ENCODE measurements around the gene PRDM11. TPM values are rescaled to one million over a fixed set of nuclear protein-coding genes. Genes with fewer than 3 reads are reported as not detected.

The PRDM11 gene
- total RNA-seq, 1 donor from 2014 or later, result 6.9 TPM

DNA sequence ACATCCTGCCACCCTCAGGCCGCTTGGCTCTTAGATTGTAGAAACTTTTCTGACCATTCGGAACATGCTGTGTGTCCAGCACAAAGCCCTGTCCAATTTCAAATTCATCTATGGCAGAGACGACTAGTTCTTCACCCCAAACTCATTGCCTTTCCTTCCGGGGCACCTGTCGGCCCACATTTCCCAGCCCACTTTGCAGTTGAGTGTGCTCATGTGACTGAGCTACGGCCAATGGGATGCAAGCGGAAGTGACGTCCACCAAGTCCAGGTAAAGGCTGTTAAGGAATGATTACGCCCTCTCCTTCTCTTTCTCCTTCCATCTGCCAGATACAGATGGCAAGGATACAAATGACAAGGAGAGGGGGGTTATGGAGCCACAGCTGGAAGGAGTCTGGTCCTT, 107.2 kb downstream of the PRDM11 start:
- no peak for FAIRE-seq

DNA sequence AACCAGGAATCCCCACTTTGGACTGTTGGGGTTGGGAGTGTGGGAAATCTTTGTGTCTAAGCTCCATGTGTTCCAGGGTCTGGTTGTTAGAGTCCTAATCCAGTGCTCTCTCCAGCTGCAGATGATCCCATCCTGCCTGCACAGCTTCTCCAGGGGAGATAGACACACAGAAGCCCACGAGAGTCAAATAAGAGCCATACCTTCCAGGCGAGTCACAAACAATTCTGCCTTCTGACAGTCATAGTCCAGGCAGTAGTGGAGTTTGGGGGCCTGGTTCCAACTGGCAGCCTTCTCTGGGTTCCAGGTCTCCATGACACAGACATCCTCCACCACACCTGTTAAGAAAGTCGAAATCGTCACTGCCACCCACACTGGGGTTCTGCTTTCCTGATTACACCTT, 107.6 kb downstream of the PRDM11 start:
- FAIRE-seq (no peak), DNase-seq (ENCODE audit: low spot score in 2 of 2) (no peak)

More for the DNA sequence above, 107.2 kb downstream of the PRDM11 start:
- no peak for DNase-seq (ENCODE audit: low spot score in 2 of 2)

DNA sequence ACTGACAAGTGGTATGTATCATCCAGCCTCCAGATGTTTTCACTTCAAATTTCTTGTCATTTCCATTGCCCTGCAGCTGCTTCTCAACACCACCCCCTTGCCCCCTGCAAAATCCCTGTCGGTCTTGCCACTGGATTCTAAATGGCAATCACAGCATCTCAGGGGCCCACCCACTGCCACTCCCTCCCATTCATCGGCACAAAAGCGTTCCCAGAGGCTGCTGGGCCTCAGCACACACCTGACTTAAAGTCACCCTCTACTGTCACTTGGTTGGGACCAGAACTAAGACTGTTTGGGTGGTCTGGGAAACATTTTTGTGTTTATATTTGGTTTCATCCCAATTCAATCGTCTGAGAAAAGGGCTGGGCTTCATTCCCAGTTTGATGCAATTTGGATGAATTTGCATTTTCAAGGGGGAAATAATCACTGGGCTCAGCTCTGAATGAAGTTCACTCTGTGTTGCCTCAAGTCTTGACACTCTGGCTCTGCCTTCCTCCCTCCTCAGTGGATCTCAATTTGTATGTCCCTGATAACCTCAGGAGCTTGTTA, 112.6 kb downstream of the PRDM11 start:
- FAIRE-seq, result no peak
- no peak for DNase-seq (ENCODE audit: low spot score in 2 of 2)

DNA sequence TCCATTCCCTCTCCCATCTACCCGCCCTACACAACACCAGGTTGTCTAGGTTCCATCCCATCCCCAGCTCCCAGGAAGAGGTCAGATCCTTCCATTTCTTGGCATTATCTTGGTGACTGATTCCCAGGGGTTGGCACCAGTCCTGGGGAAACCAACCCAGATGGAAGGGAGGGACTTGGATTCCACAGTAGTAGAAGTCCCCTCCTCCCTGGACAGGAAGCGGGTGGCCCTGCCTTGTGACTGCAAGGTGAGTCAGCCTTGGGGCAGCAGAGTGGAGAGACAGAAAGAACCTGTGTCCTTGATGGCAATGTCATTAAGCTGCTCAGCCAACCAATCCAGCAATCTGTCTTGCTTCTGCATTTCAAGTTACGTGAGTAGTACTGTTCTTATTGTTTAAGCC, 113.2 kb downstream of the PRDM11 start:
- no peak for DNase-seq (ENCODE audit: low spot score in 2 of 2)
- no peak for FAIRE-seq

DNA sequence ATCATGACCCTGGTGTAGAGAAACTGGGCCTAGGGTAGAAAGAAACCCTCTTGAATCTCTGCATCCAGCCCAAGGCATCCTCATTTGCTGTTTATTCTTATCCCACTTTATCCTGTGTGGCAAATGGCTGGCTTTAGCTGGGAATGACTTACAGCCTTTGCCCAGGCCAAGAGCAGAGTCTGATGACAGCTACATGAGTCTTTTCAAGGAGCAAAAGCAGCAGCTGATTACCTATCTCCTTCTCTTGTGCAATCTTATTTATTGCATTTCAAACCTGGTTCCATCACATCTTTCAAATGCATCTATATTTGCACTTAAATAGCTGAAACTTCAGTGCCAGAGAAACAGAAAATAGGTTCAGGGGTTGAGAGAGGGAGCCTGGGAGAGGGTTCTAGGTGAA, 113.6 kb downstream of the PRDM11 start:
- DNase-seq (ENCODE audit: low spot score in 2 of 2), result no peak
- no peak for FAIRE-seq

DNA sequence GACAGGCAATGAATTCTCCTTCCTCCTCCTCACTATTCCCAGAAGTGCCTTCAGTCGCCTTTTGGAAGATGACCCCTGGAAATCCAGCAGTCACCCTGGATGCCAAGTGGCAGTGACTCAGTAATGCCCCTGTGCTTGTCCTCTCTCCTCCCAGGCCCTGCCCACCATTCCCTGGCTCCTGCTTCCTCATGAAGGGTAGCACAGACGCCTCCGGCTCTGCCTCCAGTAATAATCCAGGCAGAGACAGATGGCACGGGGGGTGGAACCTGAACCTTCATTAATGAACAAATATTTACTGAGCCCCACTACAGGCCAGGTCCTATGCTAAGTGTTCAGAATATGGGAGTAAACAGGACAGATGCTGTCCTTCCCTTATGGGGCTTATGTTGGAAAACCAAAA, 116.5 kb downstream of the PRDM11 start:
- no peak for FAIRE-seq
- no peak for DNase-seq (ENCODE audit: low spot score in 2 of 2)

DNA sequence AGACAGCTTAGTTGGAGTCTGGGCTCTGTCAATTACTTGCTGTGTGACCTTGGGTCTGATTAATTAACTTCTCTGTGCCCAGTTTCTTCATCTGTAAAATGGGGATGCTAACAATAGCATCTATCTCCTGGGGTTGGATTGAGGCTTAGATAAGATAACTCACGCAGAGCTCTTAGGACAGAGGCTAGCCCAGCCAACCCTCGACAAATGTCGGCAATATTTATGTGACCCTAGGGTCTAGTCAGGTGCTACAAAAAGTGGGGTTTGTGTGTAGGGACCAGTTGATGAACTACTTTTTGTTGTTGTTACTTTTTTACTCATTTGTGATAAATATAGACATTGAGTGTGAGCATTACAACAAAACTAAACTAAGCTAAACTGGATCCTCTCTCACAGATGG, 117.3 kb downstream of the PRDM11 start:
- FAIRE-seq, result no peak

DNA sequence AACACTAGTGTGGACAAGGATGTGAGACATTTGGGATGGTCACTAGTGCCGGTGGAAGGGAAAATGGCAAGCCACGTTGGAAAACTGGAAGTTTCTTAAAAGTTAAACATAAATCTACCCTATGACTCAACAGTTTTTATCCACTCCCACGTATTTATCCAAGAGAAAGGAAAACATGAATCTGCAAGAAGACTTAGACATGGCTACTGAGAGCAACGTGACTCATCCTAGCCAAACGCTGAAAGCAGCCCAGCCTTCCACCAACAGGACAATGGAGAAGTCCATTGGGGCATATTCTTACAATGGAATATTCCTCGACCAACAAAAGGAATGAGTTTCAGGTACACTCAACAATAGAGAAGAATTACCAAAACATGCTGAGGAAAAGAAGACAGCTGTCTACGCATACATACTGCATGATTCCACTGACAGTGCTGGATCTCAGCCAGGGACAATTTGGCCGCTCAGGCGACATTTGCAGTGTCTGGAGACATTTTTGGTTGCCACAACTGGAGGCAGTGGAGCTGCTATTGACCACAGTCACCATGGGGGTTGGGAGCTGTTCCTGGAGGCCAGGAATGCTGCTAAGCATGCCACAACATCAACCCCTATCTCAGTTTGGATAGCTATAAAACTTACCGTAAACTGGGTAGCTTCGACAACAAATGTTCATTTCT, 118.5 kb downstream of the PRDM11 start:
- no peak for DNase-seq (ENCODE audit: low spot score in 2 of 2)
- no peak for FAIRE-seq

More for the DNA sequence above, 117.3 kb downstream of the PRDM11 start:
- DNase-seq (ENCODE audit: low spot score in 2 of 2), result no peak

DNA sequence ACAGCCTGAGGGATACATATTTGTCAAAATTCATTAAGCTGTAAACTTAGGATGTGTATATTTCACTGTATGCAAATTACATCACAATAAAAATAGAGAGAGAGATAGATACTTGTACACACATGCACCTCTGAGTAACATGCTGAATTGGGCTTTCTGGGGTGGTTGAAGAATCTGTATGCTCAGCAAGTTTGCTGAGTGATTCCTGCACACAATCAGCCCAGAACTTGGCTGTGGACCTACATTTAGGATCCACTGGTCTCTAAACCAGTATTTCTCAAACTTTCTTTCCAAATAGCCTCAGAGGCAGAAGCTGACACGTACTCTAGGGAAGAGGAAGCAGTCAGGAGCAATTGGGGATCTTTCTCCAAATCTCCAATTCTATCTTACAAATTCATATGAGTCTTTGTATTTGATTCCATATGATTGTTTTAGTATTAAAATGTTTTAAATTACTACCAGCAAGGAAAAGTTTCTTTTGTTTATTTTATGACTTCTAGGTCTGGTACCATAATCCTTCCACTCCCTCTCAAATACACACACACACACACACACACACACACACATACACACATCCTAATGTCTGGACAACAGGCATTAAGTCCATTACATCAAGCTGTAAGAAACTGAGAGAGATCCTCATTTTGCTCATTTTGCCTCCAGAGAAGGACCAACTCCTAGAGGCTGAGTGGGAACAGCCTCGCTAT, 119.7 kb downstream of the PRDM11 start:
- FAIRE-seq, result no peak
- no peak for DNase-seq (ENCODE audit: low spot score in 2 of 2)

DNA sequence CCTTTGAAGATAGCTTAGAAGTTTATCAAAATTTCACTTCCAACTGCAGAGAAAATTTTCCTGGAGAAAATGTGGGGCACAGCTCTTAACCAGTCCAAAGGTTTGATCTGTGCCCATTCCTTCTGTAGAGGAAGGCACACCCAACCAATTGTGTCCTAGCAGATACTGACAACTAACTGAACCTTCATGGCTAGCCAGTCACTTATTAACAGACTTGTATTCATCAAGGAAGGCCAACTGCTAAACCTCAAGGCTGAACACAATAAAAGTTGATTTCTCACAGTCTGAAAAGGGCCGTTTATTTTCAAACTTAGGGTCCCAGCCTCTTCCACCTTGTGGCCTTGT, 120.2 kb downstream of the PRDM11 start:
- FAIRE-seq (no peak), DNase-seq (ENCODE audit: low spot score in 2 of 2) (no peak)

DNA sequence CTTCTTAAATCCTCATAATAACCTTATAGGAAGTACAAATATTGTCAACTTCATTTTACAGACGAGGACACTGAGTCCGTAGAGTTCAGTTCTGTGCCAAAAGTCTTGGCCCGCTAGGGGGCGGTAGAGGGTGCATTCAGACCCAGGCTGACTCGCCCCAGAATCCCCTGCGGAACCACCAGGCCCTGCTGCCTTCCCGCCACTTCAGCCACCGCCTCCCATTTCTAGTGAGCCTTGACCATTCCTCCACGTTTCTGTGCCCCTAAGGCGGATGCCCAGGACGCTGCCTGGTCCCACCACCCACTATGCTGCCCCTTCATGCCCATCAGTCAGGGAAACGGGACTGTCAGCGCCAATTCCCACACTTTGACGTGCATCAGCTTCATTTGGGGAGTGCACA, 120.6 kb downstream of the PRDM11 start:
- FAIRE-seq (no peak), DNase-seq (ENCODE audit: low spot score in 2 of 2) (no peak)

DNA sequence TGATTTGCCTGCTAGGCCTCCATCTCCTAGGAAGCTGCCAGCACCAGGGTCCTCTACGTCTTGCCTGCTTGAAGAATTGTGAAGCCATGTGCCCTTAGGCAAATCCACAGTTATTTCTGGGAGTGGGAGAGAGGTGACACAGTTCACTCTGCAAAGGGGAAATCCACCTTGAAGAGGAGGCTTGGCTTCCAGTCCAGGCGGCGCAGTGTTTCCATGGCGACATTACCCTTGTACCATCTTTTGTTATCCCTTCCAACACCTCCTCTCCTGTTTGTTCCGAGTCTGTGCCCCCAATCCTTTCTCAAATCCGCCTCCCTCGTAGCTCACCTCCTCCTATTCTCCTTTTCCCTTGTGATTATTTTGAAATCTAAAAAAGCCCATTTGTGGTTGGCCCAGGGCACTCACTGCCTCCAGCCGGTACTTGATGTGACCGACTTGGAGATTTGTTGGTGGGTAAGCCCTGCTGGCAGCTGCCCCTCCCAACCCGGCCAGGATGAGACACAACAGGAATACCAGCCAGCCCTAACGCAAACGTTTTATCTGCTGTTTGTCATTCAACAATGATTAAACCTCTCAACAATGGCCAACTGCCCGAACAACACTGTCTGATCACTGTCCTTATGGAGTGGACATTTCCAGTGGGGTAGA, 121.3 kb downstream of the PRDM11 start:
- no peak for DNase-seq (ENCODE audit: low spot score in 2 of 2)
- FAIRE-seq, result no peak

DNA sequence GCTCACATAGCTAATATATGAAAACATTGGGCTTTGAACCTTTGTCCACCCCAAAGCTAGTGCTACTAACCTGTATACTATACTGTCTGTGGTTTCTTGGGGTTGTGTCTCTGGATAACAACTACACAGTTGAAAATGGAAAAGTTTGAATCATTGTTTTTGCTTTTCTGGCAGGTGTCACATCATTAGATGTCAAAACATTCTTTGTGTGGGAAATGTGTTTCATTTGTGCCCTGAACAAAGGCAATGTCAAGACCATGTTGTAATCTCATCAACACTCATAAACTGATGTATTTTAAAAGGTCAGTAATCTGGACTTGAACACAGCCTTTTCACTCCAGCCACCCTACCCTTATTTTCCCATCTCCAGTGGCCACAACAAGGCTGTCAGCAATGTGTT, 123.2 kb downstream of the PRDM11 start:
- DNase-seq (ENCODE audit: low spot score in 2 of 2) (no peak), FAIRE-seq (no peak)

DNA sequence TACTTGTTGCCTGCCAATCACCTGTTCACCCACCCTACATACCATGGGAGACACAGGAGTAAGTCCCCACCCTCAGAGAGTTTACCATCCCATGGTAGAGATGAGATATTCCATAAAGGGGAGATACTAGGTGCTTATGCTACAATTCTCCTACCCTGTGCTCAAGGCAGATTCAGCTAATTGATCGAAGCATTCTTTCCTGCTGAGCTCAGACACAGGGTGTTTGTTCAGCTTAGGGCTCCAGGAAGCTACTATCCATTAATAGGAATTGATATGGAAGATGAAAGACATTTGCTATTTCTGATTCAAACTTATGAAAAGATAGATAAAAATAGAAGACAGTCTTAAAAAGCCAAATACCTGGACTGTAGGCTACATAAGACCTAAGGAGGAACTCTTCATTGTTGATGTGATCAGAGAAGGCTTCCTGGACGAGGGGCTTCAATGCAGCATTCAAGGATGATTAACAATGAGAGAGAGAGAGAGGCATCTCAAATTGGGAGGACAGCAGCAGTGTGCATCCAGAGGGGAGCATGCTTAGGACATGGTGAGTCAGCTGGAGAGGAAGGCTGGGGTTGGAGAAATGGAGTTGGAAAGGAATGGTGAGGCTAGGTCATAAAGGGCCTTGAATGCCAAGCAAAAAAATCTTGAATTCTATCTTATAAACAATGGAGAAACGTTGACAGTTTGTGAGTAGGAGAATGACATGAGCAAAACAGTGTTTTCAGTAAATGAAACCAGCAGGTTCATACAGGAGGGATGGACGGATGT, 124.7 kb downstream of the PRDM11 start:
- FAIRE-seq (no peak), DNase-seq (ENCODE audit: low spot score in 2 of 2) (no peak)

DNA sequence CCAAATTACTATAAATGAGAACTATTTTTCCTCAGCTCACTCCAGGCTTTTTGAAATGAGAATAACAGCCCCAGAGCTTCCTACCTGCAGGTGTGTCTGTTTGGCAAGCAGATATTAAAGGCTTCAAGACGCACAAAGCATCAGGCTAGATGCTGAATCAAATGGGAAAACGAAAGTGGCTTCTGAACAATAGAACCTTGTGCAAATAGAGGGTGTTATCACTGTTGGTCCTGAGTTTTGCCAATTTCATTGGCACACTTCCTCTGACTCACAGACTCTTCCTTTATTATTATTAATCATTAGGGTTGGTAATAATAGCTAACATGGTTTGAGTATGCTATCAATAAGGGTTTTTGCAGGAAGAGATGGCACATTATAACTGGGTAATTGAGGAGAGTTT, 126.3 kb downstream of the PRDM11 start:
- FAIRE-seq (no peak), DNase-seq (ENCODE audit: low spot score in 2 of 2) (no peak)

DNA sequence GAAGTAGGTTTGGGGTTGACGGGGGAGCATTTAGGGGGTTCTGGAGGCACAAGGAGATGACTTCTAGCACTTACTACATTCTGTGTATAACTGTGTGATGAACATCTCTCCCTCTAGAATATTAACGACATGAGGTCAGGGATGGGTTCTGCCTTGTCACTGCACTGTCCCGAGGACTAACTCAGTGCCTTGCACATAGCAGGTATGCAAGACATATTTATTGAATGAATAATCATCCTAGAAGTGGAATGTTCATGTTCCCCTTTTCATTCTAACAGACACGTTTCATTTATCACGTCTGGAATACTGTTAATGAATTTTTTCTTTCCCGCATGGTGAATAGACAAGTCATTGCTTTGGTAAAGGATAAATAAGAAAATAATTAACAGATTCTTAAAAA, 127.1 kb downstream of the PRDM11 start:
- FAIRE-seq (no peak), DNase-seq (ENCODE audit: low spot score in 2 of 2) (no peak)

DNA sequence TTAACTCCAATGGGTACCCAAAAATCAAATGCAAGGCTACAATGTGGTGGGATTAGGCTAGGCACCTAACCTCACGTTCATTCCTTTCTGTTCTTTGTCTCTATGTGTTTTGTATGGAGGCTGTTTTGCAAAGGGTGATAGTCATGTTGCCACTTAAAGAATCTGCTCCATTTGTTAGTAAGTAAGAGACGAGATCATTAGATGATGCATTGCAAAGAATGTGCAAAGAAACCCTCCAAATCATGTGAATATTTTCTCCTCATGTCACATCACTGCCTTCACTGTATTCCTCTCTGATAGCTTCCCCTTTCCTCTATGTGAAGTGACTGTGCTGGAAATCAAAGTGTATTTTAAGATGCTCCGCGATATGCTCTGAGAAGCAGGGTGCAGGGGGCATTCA, 127.8 kb downstream of the PRDM11 start:
- FAIRE-seq (no peak), DNase-seq (ENCODE audit: low spot score in 2 of 2) (no peak)

DNA sequence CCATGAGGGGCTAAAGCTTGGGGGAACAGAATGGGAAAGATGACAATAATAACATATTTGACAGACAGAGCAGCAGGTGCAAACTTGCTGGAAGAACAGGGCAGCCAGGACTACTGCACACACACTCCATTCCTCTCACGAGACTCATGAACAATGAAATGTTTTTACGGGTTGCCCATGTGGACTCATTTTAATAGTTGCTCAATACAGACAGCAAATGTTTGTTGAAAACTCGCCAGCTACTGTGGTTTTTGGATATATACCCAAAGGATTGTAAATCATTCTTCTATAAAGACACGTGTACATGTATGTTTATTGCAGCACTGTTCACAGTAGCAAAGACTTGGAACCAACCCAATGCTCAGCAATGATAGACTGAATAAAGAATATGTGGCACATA, 129.4 kb downstream of the PRDM11 start:
- no peak for FAIRE-seq
- DNase-seq (ENCODE audit: low spot score in 2 of 2), result no peak

DNA sequence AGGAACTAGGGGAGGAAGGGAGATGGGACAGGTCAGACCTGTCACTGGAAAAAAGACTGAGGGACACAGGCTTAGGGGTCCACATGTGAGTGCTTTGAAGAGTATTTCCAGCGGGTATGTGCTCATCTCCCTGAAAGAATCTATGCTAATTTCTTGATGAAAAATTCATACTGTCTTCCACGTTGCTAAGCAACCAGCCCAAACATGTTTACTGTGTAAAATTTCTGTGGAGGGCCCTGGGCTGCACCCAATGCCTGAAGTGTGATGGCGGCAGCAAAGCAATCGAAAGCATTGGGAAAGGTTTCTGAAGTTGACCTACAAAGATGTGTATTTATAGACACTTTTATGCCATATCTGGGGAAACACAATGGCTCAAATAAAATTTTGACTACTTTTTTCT, 132.3 kb downstream of the PRDM11 start:
- FAIRE-seq (no peak), DNase-seq (ENCODE audit: low spot score in 2 of 2) (no peak)

DNA sequence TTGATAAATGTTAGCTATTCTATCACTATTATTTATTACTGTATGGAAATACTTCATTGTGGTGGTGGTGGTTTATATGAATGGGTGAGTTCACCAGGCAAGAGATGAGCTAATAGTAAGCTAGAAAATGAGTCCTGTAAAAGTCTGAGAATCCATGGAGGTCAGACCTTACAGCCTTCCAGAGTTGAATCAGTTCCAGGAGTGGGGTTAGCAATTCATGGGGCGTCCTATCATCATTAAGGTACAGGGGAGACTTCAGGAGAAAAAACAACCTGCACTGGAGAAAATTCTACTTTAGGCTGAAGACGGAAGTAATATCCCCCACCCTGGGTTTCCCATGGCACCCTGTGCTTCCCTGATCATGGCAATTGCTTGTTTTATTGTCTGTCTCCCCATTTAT, 133.2 kb downstream of the PRDM11 start:
- DNase-seq (ENCODE audit: low spot score in 2 of 2) (no peak), FAIRE-seq (no peak)

DNA sequence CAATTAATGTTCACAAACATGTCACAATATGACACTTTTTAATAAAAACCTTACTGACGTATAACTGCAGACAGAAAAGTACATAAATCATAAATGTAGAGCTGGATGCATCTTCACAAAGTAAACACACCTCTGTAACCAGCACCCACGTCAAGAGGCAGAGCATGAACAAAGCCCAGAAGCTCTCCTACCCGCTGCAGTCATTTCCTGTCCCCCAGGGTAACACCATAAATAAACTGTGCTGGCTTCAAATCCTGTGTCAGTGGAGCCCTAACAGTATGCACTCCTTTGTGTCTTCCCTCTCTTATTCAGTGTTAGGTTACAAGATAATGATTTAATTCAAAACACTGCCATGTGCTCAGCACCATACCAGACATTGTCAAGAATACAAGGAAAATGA, 134.0 kb downstream of the PRDM11 start:
- FAIRE-seq (no peak), DNase-seq (ENCODE audit: low spot score in 2 of 2) (no peak)

Data from frontal cortex (tissue), 4 donors.